GM19193 (cell line): ENCODE results near the gene CDC34.

Source experiments
- POLR2A ChIP-seq: IDR thresholded peaks from 4 replicates; pipeline ENCODE4 v1.6.1; 2011; ENCODE audit not compliant: insufficient read depth, insufficient read length; ENCODE audit errors: extremely low read depth

Gene CDC34

GRCh38 chr19:531753-532560 lies at the start of gene CDC34:
TSS of gene CDC34 (plus strand) at chr19:531760. CDS start at chr19:531932, 172 bp downstream.
- peak; percentile 68 for TF ChIP-seq POLR2A

- TF ChIP-seq POLR2A: no peak
These were observed 49.1 kb upstream of the CDC34 start for GRCh38 chr19:482186-483041.

- no peak for TF ChIP-seq POLR2A
These were observed 48.1 kb upstream of the CDC34 start for GRCh38 chr19:483332-484072.

GRCh38 chr19:484494-484893 lies 47.1 kb upstream of the CDC34 start:
- TF ChIP-seq POLR2A: no peak

- no peak for TF ChIP-seq POLR2A
These were observed 46.5 kb upstream of the CDC34 start for GRCh38 chr19:485077-485476.

- TF ChIP-seq POLR2A: no peak
These were observed 45.9 kb upstream of the CDC34 start for GRCh38 chr19:485583-486236.

GRCh38 chr19:488505-489417 lies 42.8 kb upstream of the CDC34 start:
- TF ChIP-seq POLR2A: peak; percentile 83

GRCh38 chr19:489418-490196 lies 42.0 kb upstream of the CDC34 start:
- TF ChIP-seq POLR2A: no peak

- no peak for TF ChIP-seq POLR2A
These were observed 40.3 kb upstream of the CDC34 start for GRCh38 chr19:491146-491741.

- TF ChIP-seq POLR2A: no peak
These were observed 39.4 kb upstream of the CDC34 start for GRCh38 chr19:492091-492531.

- TF ChIP-seq POLR2A: no peak
These were observed 38.0 kb upstream of the CDC34 start for GRCh38 chr19:493391-494170.
